ENCODE measurements around the gene NECAB2.

Gene NECAB2

GRCh38 chr16:84024854-84025253 is 56.8 kb downstream of the NECAB2 start:
- DNase-seq (ENCODE audit: low spot score), result peak; percentile 35

GRCh38 chr16:84026606-84027005 is 58.6 kb downstream of the NECAB2 start:
- no peak for DNase-seq (ENCODE audit: low spot score)

- DNase-seq (ENCODE audit: low spot score), result no peak
These were observed 59.6 kb downstream of the NECAB2 start for GRCh38 chr16:84027625-84028024.

GRCh38 chr16:84029297-84030047 is 61.4 kb downstream of the NECAB2 start:
- DNase-seq (ENCODE audit: low spot score), result no peak

GRCh38 chr16:84031556-84031955 is 63.5 kb downstream of the NECAB2 start:
- DNase-seq (ENCODE audit: low spot score), result no peak

GRCh38 chr16:84032458-84033178 is 64.6 kb downstream of the NECAB2 start:
- DNase-seq (ENCODE audit: low spot score), result no peak

- DNase-seq (ENCODE audit: low spot score), result no peak
These were observed 65.5 kb downstream of the NECAB2 start for GRCh38 chr16:84033251-84034195.

GRCh38 chr16:84034516-84034915 is 66.5 kb downstream of the NECAB2 start:
- DNase-seq (ENCODE audit: low spot score), result no peak

GRCh38 chr16:84036131-84036530 is 68.1 kb downstream of the NECAB2 start:
- no peak for DNase-seq (ENCODE audit: low spot score)

GRCh38 chr16:84036982-84037425 is 69.0 kb downstream of the NECAB2 start:
- DNase-seq (ENCODE audit: low spot score), result no peak

- DNase-seq (ENCODE audit: low spot score), result no peak
These were observed 70.4 kb downstream of the NECAB2 start for GRCh38 chr16:84038469-84038868.

- no peak for DNase-seq (ENCODE audit: low spot score)
These were observed 71.7 kb downstream of the NECAB2 start for GRCh38 chr16:84039696-84040095.

GRCh38 chr16:84040226-84040822 is 72.3 kb downstream of the NECAB2 start:
- DNase-seq (ENCODE audit: low spot score), result no peak

- no peak for DNase-seq (ENCODE audit: low spot score)
These were observed 73.1 kb downstream of the NECAB2 start for GRCh38 chr16:84040823-84041820.

GRCh38 chr16:84041881-84042280 is 73.8 kb downstream of the NECAB2 start:
- no peak for DNase-seq (ENCODE audit: low spot score)

- DNase-seq (ENCODE audit: low spot score), result no peak
These were observed 74.3 kb downstream of the NECAB2 start, which contains the start of gene SLC38A8 for GRCh38 chr16:84042308-84042878. TSS of gene SLC38A8 (minus strand) at chr16:84042795. CDS start at chr16:84042157, 638 bp downstream.

- DNase-seq (ENCODE audit: low spot score), result peak; percentile 13
These were observed 74.9 kb downstream of the NECAB2 start for GRCh38 chr16:84042879-84043485.

- peak; percentile 9 for DNase-seq (ENCODE audit: low spot score)
These were observed 75.6 kb downstream of the NECAB2 start for GRCh38 chr16:84043486-84044117.

GRCh38 chr16:84044118-84044488 is 76.1 kb downstream of the NECAB2 start:
- peak; percentile 47 for DNase-seq (ENCODE audit: low spot score)
